SK-N-SH (cell line): ENCODE measurements around the gene ARMC9.

Experiments used
- CHD2 ChIP-seq: fragments of 150-350 bp; IDR thresholded peaks from 2 replicates; pipeline ENCODE4 v1.6.1; 2018; ENCODE audit warnings: low read length; ENCODE audit not compliant: partially characterized antibody
- CTCF ChIP-seq: fragments of 200-600 bp; sonication (generic); IDR thresholded peaks from 2 replicates; pipeline ENCODE4 v1.6.1; 2017; ENCODE audit warnings: antibody characterized with exemption, mild to moderate bottlenecking, moderate library complexity
- EP300 ChIP-seq, 2 experiments: IDR thresholded peaks; 2 replicates each; pipeline versions ENCODE4 v1.4.0 to v1.6.1; 2012; ENCODE audit warnings: borderline replicate concordance in 1 of 2, low read depth in 1 of 2, low read length in 1 of 2
- GABPA ChIP-seq: IDR thresholded peaks from 2 replicates; pipeline ENCODE4 v1.4.0; 2012; ENCODE audit warnings: low read depth, mild to moderate bottlenecking
- MAX ChIP-seq: IDR thresholded peaks from 2 replicates; pipeline ENCODE4 v1.4.0; 2012; ENCODE audit warnings: low read depth
- MEF2A ChIP-seq: IDR thresholded peaks from 2 replicates; pipeline ENCODE4 v1.4.0; 2012; ENCODE audit warnings: low read depth, borderline replicate concordance
- MXI1 ChIP-seq: IDR thresholded peaks from 2 replicates; pipeline ENCODE4 v1.6.1; 2012; ENCODE audit warnings: mild to moderate bottlenecking, low read depth, low read length, improper control_type of control experiment
- POLR2AphosphoS5 ChIP-seq: IDR thresholded peaks from 2 replicates; pipeline ENCODE4 v1.6.1; 2012; ENCODE audit warnings: low read depth, low read length
- RCOR1 ChIP-seq: fragments of 150-350 bp; IDR thresholded peaks from 2 replicates; pipeline ENCODE4 v1.6.1; 2017; ENCODE audit warnings: antibody characterized with exemption, low read length
- SMC3 ChIP-seq: IDR thresholded peaks from 2 replicates; pipeline ENCODE4 v1.6.1; 2012; ENCODE audit warnings: low read depth, low read length, improper control_type of control experiment
- USF1 ChIP-seq: IDR thresholded peaks from 2 replicates; pipeline ENCODE4 v1.4.0; 2012; ENCODE audit warnings: low read depth, borderline replicate concordance

- TF ChIP-seq CTCF (no peak), RCOR1 (no peak), USF1 (no peak), EP300 (IDR thresholded peaks at IDR 0.05; ENCODE audit: borderline replicate concordance in 1 of 2, low read depth in 1 of 2, low read length in 1 of 2) (no peak), MEF2A (no peak), MAX (no peak), MXI1 (no peak), CHD2 (no peak), POLR2AphosphoS5 (no peak), GABPA (no peak), SMC3 (no peak)
Observed at GRCh38 chr2:231292472-231293134, 94.2 kb downstream of the ARMC9 start.
